Stimulated activated CD8-positive, alpha-beta memory T cell treated with anti-CD3 and anti-CD28 coated beads, Interleukin-7, amount 100 ng/mL, for 1 hour (primary cell): ENCODE measurements around the gene MIPEP.

ENCODE experiments used
- DNase-seq, 2 donors: peaks; one replicate each; pipeline ENCODE4 v3.0.0-alpha.2; 2020; ENCODE audit warnings: low read depth in 2 of 2

Gene MIPEP

DNA sequence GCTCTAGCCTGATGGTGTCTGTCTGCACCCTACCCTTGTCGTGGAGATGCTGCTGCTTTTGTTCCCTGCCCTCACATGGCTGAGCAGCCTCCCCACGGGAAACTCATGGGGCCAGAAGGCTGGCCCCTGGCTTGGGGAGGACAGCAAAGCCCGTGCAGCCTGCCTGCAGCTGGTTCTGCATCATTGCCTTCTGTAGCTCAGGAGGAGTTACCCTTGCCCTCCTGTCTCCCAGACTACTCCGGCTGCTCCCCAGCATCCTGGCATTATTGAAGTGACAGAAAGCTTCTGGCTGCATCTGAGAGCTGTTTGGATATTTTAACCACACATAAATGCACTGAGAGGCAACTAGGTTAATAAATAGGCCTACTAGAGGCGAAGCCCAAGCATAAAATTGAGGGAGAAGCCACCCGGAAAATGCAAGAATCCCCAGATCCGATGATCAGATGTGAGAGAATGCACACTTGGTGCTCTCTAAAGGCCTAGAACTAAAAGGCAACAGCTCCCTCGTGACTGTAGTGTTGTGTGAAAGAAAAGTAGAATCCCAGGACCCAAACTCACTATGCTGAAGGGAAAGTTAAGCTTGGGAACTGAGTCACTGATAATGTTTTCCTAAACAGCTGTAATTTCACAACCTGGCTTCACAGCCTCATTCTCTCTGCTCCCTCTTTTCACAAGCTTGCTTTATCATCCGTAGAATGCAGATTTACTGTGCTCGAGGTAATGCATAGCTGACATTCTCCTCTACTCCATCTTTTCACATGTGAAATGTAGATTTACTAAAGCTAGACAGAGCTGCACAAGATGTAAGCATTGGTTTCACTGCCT lies 208.1 kb downstream of the MIPEP start:
- DNase-seq: no peak
